GM18909 (cell line): Measurements from ENCODE around the gene FMNL2.
"Not testable (repeated sequence)": the region's sequence is repeated elsewhere in the genome, so short reads cannot be mapped to it uniquely, and the experiment has no call there.

Source experiments
- ATAC-seq: cut with Tn5 transposase; IDR thresholded peaks from one replicate; pipeline ENCODE4 v1.9.1; 2021; ENCODE audit warnings: mild to moderate bottlenecking; ENCODE audit not compliant: unreplicated experiment, poor library complexity

Gene FMNL2

DNA sequence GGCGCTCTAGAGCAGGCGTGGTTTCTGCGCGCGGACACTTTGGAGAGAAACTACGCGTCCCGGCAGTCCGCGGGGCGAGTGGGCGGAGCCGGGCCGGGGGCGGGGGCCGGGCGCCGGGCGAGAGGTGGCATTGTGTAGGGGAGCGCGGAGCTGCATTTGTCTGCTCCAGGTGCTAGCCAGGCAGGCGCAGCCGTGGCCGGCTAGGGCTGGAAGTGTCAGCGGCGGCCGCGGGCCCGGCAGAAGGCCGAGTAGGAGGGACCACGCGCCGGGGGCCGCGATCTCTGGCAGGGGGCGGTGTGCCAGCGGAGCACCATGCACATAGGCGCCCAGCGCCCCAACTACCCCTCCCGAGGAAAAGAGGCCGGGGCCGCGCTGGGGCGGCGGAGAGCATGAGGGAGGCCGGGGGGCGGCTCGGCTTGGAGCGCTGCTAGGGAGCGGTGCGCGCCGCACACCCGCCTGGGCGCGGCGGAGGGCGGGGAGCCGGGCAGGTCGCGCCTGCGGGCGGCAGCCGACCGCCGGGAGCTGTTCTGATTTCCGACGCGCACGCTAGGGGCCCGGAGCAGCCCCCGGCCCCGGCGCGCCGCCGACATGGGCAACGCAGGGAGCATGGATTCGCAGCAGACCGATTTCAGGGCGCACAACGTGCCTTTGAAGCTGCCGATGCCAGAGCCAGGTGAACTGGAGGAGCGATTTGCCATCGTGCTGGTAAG lies at the start of gene FMNL2:
TSS of gene FMNL2 (plus strand) at position 159 of the 710 bp plus-strand sequence.
- ATAC-seq = peak; percentile 87

DNA sequence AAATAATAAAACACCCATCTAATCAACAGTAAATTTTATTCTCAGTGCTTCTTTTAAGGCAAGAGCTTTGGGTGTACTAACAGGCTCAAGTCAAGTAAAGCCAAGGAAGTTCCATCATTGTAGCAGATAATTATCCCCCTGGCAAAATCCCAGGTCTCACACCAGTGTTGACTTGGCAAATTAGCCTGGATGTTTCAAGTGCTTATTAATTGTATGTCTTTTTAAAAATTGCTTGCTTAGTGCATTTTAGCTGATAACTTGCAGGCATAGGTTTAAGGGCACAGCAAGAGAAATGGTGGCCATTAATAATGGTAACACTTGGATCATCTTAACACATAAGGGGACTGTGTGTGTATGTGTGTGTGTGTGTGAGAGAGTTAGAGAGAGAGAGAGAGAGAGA lies 42.0 kb upstream of the FMNL2 start:
- no peak for ATAC-seq

DNA sequence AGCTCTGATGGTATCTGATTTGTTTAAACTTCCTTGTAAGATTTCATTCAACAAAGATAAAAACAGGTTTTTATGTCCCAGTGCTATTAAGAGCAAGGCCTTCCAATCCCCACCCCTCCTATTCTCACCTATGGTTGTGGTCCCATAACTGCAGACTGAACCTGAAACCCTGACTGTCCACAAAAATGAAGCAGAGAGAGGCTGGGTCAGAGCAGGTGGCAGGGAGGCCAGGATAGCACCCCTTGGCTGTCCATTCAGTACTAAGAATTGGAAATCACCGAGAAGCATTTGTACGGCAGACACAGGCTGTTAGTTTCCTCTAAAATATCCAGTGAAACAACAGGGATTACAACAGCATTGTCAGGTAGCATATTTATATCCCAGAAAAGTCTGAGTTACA lies 37.3 kb upstream of the FMNL2 start:
- ATAC-seq = no peak

DNA sequence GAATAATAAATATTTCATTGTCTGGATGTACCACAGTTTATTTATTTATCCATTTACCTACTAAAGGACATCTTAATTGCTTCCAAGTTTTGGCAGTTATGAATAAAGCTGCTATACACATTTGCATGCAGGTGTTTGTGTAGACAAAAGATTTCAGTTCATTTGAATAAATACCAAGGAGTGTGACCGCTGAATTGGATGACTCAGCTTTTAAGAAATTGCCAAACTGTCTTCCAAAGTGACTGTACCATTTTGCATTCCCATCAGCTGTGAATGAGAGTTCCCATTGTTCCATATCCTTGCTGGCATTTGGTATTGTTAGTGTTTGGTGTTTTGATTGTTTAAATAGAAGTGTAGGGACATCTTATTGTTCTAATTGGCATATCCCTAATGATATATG lies 36.2 kb upstream of the FMNL2 start:
- ATAC-seq = no peak

DNA sequence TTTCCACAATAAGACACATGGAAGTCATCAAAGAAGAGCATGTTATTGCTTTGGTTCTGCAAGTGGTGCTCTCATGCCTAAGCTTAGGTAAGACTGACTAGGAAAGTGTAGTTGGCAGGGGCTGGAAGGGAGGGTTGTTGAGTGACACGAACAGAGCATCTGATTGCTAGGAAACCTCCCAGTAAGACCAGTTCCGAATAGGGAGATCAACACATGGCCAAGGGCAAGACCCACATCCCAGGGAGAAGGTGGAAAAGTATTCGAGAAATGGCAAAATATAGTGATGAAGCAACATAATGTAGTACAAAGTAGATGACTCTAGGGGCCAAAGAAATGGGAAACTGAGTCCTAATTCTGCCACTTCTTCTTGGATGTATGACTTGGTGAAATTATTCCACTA lies 33.8 kb upstream of the FMNL2 start:
- no peak for ATAC-seq

DNA sequence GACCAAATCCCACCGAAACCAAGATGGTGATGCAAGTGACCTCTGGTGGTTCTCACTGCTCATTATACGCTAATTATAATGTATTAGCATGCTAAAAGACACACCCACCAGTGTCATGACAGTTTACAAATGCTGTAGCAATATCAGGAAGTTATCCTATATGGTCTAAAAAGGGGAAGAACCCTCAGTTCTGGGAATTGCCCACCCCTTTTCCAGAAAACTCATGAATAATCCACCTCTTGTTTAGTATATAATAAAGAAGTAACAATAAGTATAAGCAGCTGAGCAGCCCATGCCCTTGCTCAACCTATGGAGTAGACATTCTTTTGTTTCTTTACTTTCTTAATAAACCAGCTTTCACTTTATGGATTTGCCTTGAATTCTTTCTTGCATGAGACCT lies 31.0 kb upstream of the FMNL2 start:
- no peak for ATAC-seq

DNA sequence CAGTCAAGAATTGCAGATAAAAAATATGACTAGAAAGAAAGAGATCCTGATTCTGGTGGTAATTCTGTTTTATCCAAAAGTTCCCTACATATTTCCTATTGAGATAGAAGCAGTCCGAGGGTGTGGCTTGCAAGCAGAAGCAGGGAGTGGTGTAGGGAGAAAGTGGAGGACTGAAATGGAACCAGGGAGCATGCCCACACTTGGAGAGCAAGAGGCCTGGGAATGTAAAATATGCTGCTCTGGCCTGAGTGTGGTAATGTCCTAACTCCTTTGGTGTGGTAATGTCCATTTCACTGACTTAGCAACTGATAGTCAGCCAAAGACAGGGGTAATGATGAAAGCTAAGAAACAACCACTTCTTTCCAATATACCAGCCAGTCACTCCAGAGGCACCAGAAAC lies 30.1 kb upstream of the FMNL2 start:
- ATAC-seq = no peak

DNA sequence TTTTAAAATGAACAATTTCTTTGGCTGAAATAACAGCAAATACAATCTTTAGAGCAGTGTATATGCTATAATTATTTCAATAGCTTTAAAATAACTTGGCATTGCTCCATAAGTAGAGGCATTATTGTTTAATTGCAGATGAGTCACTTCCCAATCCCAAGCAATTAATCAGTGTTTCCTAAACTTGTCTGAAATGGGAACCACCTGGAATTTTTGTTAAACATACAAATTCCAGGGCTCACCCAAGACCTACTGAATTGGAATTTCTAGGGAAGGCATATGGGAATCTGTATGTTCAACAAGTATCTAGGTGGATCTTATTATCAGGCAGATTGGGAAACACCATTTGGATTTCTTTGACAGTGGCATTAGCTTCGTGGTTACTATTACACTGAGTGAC lies 27.1 kb upstream of the FMNL2 start:
- no peak for ATAC-seq

DNA sequence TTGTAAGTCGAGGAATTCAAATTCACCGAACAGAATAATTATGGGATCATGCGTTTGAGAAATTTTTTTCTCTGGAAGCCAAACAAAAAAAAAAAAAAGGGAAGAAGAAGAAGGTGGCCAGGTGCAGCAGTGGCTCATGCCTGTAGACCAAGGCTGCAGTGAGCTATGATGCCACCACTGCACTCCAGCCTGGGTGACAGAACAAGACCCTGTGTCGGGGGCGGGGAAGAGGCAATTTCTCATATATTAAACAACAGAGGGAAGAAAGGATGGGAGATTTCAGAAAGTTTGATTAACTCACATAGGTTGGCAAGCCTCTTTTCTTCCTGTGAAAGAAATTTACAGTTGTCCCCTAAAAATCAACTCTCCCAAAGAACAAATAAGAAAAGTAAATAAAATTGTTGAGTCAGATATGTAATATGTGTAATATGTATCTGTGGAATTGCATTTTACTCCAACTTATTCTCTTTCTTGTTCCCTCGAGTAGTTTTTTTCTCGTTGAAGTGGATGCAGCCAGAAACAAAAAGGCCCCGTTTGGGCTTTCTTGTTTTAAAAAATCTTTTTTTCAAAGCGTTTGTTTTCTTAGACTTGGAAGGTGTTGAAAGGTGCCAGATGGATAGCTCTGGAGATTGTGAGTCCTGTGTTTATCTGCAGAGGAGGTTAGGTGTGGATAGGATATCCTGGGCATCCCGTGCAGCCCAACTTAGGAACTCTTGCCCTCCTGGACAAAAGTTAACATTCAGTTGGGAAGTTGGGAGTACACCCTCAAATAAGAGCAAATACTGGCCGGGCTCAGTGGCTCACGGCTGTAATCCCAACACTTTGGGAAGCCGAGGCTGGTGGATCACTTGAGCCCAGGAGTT lies 25.4 kb upstream of the FMNL2 start:
- ATAC-seq = no peak

DNA sequence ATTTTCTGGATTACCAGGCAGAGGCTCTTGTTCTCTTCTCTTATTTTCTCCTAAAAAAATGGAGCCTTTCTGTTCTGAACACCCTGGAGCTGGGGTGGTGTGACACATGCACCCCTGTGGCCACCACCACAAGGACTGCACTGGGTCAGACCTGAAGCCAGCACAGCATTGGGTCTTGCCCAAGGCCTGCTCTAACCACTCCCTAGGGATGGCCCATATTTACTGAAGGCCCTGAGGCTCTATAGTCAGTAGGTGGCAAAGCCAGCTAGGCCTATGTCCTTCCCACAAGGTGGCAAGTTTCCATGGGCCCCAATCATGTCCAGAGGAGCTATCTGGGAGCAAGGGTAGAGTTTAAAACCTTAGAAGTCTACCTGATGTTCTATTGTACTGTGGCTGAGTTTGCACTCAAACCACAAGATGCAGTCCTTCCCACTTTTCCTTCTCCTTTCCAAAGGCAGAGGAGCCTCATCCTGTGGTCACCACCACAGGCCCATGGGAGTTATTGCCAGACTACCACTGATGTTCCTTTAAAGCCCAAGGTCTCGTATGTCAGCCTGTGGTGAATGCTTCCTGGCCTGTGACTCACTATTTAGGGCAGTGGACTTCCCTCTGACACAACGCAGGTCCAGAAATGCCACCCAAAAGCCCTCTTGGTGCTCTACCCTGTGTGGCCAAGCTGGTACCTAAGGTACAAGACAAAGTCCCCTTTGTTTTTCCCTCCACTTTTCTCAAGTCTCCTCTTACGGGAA lies 15.0 kb upstream of the FMNL2 start:
- ATAC-seq = no peak

DNA sequence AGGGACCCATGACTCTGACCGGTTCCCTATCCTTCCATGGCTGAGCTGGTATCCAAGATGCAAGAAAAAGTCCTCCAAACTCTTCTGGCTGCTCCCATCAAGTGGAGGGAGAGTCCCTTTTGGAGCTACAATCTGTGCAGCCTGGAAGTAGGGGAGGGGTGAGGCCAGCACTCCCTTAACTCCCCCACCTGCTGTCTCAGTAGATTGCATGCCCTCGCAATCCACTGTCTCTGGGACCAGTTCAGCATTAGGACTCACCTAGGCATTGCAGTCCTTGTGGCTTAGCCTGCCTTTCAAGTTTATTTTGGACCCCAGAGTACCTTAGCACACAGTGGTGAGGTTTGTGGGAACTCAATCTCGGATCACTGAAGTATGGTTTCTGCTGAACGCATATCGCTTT lies 14.2 kb upstream of the FMNL2 start:
- ATAC-seq = no peak

DNA sequence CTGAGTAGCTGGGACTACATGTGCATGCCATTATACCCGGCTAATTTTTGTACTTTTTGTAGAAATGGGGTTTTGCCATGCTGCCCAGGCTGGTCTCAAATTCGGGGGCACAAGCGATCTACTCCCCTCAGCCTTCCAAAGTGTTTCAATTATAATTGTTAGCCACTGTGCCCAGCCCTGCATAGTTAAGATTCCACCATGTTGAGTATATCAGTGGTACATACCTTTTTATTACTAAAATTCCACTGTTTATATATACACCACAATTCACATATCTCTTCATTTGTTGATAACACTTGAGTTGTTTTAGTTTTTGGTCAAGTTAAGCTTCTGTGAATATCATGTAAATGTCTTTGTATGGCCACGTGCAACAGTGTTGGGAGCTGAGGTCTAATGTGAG lies 12.8 kb upstream of the FMNL2 start:
- ATAC-seq = no peak

DNA sequence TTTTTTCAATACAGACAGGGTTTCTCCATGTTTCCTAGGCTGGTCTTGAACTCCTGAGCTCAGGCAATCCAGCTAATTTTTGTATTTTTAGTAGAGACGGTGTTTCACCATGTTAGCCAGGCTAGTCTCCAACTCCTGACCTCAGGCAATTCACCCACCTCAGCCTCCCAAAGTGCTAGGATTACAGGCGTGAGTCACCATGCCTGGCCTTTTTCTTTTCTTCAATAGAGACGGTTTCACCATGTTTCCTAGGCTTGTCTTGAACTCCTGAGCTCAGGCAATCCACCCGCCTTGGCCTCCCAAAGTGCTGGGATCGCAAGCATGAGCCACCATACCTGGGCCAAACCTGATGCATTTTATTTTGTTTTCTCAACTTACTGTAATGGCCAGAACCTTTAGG lies 9.8 kb upstream of the FMNL2 start:
- ATAC-seq = not testable (repeated sequence)

DNA sequence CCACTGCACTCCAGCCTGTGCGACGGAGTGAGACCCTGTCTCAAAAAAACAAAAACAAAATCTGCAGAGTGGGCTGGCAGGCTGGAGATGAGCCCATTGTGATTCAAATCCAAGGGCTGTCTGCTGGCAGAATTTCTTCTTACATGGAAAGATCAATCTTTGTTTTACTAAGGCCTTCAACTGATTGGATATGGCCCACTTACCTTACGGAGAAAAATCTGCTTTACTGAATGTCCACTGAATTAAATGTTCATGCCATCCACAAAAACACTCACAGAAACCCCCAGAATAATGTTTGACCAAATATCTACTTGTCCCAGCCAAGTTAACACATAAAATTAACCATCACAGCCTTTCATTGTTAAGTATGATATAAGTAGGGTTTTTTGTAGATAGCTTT lies 8.3 kb upstream of the FMNL2 start:
- no peak for ATAC-seq

DNA sequence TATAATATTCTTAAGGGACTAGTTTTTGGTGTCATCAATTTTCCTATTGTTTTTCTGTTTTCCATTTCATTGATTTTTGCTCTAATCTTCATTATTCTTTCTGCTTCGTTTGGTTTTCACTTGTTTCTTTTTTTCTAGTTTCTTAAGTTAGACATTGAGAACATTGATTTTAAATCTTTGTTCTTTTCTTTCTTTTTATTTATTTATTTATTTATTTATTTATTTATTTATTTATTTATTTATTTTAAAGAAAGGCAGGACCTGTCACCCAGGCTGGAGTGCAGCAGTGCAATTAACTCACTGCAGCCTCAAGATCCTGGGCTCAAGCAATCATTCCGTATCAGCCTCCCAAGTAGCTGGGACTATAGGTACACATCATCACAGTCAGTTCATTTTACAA lies 7.0 kb upstream of the FMNL2 start:
- ATAC-seq = no peak

DNA sequence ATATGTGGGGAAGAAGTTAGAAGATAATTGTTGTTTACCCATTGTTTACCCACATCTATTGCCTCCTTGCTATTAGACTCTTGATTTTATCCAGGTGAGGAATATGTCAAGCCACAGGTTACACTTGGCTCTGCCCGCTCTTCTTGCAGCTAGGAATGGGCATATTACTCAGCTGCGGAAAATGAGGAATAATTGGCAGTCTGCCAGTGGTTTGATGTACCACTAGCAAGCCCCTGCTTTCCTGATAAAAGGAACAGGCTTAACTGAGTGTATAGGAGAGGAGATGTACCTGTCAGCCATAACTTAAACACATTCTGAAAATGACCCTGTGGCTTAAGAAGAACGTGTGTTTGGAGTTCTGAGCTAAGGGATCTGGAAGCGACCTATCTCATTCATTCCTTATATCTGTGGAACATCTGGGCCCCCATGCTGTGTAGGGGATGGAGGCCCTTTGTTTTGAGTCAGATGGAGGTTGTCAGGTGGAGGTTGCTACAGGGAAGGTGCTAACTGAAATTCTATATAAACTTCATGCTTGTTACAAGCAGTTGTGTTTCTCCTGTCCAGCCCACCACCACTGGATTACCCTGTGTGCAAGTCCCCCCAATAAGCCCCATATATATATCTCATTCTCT lies 4.6 kb upstream of the FMNL2 start:
- no peak for ATAC-seq

DNA sequence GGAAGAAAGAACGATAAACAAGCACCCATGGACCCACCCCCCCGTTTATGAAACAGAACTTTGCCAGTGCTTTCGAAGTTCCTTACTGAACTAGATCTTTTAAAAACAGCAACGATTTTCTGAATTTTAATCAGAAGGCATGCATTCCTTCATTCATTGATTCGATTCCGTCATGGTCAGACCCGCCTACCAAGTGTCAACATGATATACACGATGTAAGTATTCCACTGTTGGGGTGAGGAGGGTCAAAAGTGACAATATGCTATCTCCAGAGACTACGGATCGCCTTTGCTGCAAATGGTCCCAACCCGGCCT lies 316 bp upstream of the FMNL2 start:
- ATAC-seq = no peak

DNA sequence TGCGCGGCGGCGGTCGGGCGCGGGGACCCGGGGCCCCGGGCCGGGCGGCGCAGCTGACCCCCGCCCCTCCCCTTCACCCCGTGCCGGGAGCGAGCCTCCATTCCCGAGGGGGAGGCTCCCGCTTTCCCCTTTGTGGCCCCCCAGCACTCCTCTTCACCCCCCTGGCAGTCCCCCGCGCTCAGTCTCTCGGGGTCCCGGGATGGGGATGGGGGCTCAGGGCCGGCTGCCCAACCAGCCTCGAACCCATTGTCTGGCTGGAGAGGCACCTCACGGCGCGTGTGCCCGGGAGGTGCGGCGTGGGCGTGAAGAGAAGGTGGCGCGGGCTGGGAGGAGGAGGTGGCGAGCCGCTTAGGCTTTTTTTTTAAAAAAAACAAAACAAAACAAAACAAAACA lies 748 bp downstream of the FMNL2 start:
- peak; percentile 11 for ATAC-seq

DNA sequence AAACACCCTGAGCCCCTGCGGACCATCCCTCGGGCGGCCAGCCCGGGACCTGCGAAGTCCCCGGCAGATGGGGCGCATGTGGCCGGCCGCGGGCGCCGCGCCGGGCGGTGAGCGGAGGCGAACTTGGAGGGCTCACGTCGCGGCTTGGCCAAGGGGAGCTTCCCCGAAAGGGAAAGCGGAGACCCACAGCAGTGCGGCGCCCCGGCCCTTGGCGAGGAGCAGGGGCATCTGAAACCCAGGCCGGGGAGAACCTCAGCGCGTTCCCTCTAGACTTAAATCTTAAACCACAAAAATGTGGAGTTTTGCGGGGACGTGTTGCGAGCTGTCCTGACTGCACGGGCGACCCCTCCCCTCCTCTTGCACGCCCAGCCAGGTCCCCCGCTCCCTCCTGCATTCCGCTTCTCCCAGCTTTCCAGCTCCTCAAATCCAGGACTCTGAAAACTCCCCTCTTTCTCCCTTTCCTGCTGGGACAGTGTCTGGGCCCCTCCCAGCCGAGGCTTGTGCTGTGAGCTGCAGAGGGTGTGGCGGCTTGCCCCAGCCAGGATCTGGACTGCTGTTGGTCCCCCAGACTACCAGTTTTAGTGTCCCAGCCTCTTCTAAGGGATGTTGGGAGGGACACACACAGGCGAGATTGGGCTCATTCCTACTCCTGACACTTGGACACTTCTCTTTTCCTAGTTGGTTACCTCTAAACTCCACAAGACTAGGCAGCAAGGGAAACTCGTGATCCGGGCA lies 1.3 kb downstream of the FMNL2 start:
- peak; percentile 35 for ATAC-seq

DNA sequence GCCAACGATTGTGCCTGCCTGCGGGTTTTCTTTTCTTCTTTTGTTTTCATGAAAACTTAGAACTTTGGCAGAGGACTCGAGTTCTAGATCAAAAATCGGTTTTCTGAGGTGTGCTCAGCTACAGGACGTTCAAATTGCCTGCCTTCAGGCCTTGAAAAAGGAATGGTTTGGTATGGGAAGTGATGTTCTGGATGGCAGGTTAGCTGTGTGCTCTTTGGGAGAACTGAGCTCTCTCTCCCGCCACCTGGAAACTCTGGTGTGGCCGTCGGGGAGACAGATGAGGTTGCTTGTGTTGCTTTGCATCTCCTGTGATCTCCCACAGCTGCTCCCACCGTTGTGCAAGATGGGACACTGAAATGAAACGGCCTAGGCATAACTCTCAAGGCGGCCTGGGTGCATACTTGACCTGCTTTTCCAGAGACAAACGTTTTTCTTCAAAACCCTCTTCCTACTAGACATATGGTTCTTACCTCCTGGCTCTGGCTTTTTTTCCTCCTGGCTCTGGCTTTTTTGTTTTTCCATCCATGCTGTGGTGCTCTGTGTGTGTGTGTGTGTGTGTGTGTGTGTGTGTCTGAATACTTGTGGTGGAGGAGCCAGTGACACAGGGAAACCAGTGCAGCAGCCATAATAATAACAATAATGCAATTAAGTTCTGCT lies 2.0 kb downstream of the FMNL2 start:
- no peak for ATAC-seq
